Left ventricle myocardium inferior (tissue), 1 donor: ENCODE results near the gene GUCD1. TPM values are rescaled to one million over a fixed set of nuclear protein-coding genes. Genes with fewer than 3 reads are reported as not detected.
"Not testable (repeated sequence)": the region's sequence is repeated elsewhere in the genome, so short reads cannot be mapped to it uniquely, and the experiment has no call there.

Source experiments
- DNase-seq: peaks from one replicate; pipeline ENCODE4 v3.0.0-alpha.2; 2020
- H3K27ac ChIP-seq: fragments of 200-600 bp; replicated peaks from 2 replicates; pipeline ENCODE4 v1.8.0; 2021
- H3K27me3 ChIP-seq: fragments of 200-600 bp; 2 replicates; pipeline ENCODE4 v1.8.0; 2021; ENCODE audit warnings: low read depth
- H3K36me3 ChIP-seq: fragments of 200-600 bp; 2 replicates; pipeline ENCODE4 v1.8.0; 2021
- H3K4me1 ChIP-seq: fragments of 200-600 bp; 2 replicates; pipeline ENCODE4 v1.8.0; 2021
- H3K4me3 ChIP-seq: fragments of 200-600 bp; 2 replicates; pipeline ENCODE4 v1.8.0; 2021; ENCODE audit warnings: mild to moderate bottlenecking, moderate library complexity
- H3K9me3 ChIP-seq: fragments of 200-600 bp; replicated peaks from 2 replicates; pipeline ENCODE4 v1.8.0; 2021
- intact Hi-C: fragments of 100-400 bp; cut with micrococcal nuclease; formaldehyde crosslinking; loops from one replicate; pipeline ENCODE4 v1.11.0; 2022
- total RNA-seq: library from RNA; stranded (reverse); fragmentation: NEBNext Ultra II Directional; extraction: Animal tissue kit (Norgen Biotek cat#: 25700); gene quantifications from one replicate; pipeline ENCODE4 v1.2.1, GENCODE V29; 2021
- TF ChIP-seq, protein P1 (sequence below): fragments of 200-600 bp; IDR thresholded peaks from 2 replicates; pipeline ENCODE4 v1.8.0; 2021; ENCODE audit warnings: antibody characterized with exemption, mild to moderate bottlenecking, borderline replicate concordance
- donor health status: DM: no; HTN: yes; CAD: no; lungs with severe emphysema.

The GUCD1 gene
- total RNA-seq, 1 donor from 2014 or later, result 203 TPM

DNA sequence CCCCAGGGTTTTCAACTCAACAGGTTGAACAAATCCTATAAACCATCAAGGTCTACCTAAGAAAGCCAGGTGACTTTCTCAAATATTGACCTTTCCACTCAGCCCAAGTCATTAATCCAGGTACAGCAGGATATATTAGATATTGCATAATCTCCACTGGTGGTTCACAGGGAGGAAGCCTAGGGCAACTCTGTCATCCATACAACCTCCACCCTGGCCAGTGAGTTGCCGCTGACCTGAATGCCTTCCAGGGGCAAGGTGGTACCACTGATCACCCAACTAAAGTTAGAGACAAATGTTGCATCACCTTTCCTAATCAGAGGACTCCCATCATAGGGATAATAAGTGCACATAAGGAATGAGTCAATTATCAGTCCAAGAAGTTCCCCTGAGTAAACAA, 22.9 kb downstream of the GUCD1 start:
- Histone ChIP-seq H3K4me3 (no peak overlapping the region), H3K4me1 (peaks cover 14% of the 10 kb centered on the region), H3K27me3 (no peaks in the 10 kb centered on the region), H3K27ac (no peak overlapping the region), H3K36me3 (no peaks in the 10 kb centered on the region), H3K9me3 (no peaks in the 10 kb centered on the region)
- intact Hi-C loops, result no loop called here
- TF ChIP-seq, protein P1, sequence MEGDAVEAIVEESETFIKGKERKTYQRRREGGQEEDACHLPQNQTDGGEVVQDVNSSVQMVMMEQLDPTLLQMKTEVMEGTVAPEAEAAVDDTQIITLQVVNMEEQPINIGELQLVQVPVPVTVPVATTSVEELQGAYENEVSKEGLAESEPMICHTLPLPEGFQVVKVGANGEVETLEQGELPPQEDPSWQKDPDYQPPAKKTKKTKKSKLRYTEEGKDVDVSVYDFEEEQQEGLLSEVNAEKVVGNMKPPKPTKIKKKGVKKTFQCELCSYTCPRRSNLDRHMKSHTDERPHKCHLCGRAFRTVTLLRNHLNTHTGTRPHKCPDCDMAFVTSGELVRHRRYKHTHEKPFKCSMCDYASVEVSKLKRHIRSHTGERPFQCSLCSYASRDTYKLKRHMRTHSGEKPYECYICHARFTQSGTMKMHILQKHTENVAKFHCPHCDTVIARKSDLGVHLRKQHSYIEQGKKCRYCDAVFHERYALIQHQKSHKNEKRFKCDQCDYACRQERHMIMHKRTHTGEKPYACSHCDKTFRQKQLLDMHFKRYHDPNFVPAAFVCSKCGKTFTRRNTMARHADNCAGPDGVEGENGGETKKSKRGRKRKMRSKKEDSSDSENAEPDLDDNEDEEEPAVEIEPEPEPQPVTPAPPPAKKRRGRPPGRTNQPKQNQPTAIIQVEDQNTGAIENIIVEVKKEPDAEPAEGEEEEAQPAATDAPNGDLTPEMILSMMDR, result no peak
- DNase-seq, result no peak

DNA sequence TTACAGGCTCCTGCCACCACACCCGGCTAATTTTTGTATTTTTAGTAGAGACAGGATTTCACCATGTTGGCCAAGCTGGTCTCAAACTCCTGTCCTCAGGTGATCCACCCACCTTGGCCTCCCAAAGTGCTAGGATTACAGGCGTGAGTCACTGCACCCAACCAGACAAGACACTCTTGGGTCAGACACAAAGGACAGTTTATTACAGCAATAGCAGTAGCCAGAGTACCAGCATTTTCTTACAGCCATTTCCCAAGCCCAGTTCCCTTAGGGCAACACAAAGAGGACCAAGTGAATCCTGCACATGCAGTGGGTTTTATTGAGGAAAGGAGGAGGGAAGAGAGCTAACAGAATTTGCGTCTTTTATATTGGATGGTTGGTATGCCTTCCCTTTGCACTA, 24.0 kb downstream of the GUCD1 start:
- H3K36me3 ChIP-seq, H3K27ac ChIP-seq, H3K27me3 ChIP-seq, H3K4me3 ChIP-seq, DNase-seq, H3K4me1 ChIP-seq, H3K9me3 ChIP-seq, intact Hi-C loops: not testable (repeated sequence)

DNA sequence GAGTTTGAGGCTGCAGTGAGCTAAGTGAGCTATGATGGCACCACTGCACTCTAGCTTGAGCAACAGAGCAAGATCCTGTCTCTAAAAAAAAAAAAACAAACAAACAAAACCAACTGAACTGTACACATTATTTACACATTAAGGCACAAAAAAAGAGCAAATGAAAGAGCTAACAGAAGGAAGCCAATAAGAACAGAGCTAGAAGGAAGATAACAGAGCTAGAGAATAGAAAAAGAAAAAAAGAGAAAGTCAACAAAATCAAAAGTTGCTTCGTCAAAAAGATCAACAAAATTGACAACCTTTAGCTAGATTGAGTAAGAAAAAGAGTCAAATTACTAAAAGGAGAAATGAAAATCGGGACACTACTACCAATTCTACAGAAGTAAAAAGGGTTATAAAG, 25.0 kb downstream of the GUCD1 start:
- H3K27ac ChIP-seq, result no peak overlapping the region
- DNase-seq, result no peak
- H3K36me3 ChIP-seq, result no peaks in the 10 kb centered on the region
- no peaks in the 10 kb centered on the region for H3K9me3 ChIP-seq
- intact Hi-C loops, result loop anchor here (10.0 kb wide), 1 partner anchor 205 kb away; no protein-coding TSS in a partner anchor
- TF ChIP-seq, protein P1, result no peak
- H3K27me3 ChIP-seq, result no peaks in the 10 kb centered on the region
- no peak overlapping the region for H3K4me3 ChIP-seq
- peaks cover 15% of the 10 kb centered on the region for H3K4me1 ChIP-seq

DNA sequence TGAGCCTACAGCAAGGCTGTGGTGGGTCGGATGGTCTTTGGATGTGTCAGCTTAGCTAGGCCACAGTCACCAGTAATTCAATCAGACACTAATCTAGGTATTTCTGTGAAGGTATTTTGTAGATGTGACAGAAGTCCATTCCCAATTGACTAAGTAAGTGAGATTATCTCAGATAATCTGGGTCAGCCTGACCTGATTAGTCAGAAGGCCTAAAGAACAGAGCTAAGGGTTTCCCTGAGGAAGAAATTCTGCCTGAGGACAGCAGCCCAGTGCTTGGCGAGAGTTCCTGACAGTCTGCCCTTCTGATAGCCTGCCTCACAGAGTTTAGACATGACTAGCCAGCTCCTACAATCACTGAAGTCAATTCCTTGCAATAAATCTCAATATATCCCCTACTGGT, 28.7 kb downstream of the GUCD1 start:
- intact Hi-C loops, result loop anchor here (10.0 kb wide), 1 partner anchor 201 kb away; no protein-coding TSS in a partner anchor
- Histone ChIP-seq H3K4me1 (peaks cover 14% of the 10 kb centered on the region), H3K27me3 (no peaks in the 10 kb centered on the region), H3K4me3 (no peak overlapping the region), H3K9me3 (no peaks in the 10 kb centered on the region), H3K27ac (no peak overlapping the region), H3K36me3 (no peaks in the 10 kb centered on the region)
- TF ChIP-seq, protein P1, result no peak
- DNase-seq, result no peak

DNA sequence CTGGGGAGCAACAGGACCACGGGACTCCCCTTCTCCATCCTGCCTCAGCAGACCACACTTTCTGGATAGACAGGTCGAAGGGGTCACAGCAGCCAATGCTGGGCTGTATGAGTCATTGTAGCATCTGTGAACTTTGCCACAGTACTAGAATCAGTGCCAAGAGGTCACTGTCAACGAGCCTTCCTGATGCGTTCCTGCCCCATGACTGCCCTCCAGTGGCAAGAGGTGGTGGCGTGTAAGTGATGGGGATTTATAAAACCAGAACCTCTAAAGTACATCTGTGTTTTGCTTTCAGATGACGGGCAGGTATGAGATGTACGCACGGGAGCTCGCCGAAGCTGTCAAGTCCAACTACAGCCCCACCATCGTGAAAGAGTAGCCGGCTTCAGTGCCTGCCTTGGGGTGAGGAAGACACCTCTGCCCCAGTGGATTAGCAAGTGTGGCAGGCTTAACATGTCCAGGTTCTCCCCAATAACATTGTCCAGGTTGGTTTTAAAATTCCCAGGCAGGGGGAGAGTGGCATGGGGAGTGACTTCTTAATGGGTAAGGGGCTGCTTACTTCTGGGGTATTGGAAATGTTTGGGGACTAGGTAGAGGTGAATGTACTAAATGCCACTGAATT, 29.4 kb downstream of the GUCD1 start:
- H3K4me1 ChIP-seq, result peaks cover 14% of the 10 kb centered on the region
- H3K27me3 ChIP-seq, result no peaks in the 10 kb centered on the region
- H3K9me3 ChIP-seq, result no peaks in the 10 kb centered on the region
- DNase-seq, result peak; percentile 77
- H3K36me3 ChIP-seq, result no peaks in the 10 kb centered on the region
- H3K4me3 ChIP-seq, result no peak overlapping the region
- TF ChIP-seq, protein P1, result peak; percentile 86
- peak overlapping the region; percentile 33 for H3K27ac ChIP-seq
- intact Hi-C loops, result loop anchor here (10.0 kb wide), 1 partner anchor 201 kb away; no protein-coding TSS in a partner anchor

DNA sequence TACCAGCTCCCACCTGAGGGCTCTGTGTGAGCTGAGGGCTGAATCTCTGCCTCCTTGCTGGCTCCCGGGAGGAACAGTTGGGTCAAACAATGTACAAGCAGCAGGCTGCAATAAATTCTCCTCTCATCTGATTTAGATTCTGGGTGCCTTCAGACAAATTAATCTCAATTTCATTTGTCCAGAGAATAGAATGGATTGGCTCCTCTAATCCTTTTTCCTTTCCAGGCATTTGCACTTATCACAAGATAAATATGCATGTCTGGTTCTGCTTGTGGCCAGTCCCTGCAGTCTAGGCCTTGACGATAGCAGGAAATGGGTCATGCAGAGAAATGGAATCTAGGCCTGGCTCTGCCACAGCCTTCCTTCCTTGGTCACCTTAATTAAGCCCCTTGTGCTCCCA, 31.1 kb downstream of the GUCD1 start:
- no peaks in the 10 kb centered on the region for H3K27me3 ChIP-seq
- intact Hi-C loops, result loop anchor here (10.0 kb wide), 1 partner anchor 199 kb away; no protein-coding TSS in a partner anchor
- no peak overlapping the region for H3K4me3 ChIP-seq
- H3K27ac ChIP-seq, result no peak overlapping the region
- TF ChIP-seq, protein P1, result no peak
- no peaks in the 10 kb centered on the region for H3K36me3 ChIP-seq
- no peak for DNase-seq
- H3K9me3 ChIP-seq, result no peaks in the 10 kb centered on the region
- H3K4me1 ChIP-seq, result peaks cover 21% of the 10 kb centered on the region
